Gastrocnemius medialis (tissue), 4 donors: ENCODE measurements around the gene CMKLR1. TPM values are rescaled to one million over a fixed set of nuclear protein-coding genes. Genes with fewer than 3 reads are reported as not detected.

Experiments
- ATAC-seq, 2 donors: fragments of 150-250 bp; one replicate each; pipeline ENCODE4 v1.9.1; 2016
- DNase-seq, 2 donors: peaks; one replicate each; pipeline ENCODE4 v3.0.0-alpha.2; 2019
- H3K27ac ChIP-seq, 4 donors: fragments of 200-600 bp; sonication (generic); 1 replicate in 1 of 4; 2 replicates in 3 of 4; pipeline ENCODE4 v1.5.1; 2016 to 2018; ENCODE audit warnings: mild to moderate bottlenecking in 2 of 4, moderate library complexity in 1 of 4
- H3K27me3 ChIP-seq, 3 donors: fragments of 200-600 bp; sonication (generic) in 2 of 3; 1 replicate in 1 of 3; 2 replicates in 2 of 3; pipeline versions ENCODE4 v1.5.1 to v1.6.0; 2016 to 2019; ENCODE audit warnings: mild to moderate bottlenecking in 1 of 3, moderate library complexity in 1 of 3
- H3K36me3 ChIP-seq, 2 donors: fragments of 200-600 bp; sonication (generic) in 1 of 2; one replicate each; pipeline ENCODE4 v1.5.1; 2017 to 2018
- H3K4me1 ChIP-seq, 2 donors: fragments of 200-600 bp; sonication (generic) in 1 of 2; one replicate each; pipeline ENCODE4 v1.5.1; 2016 to 2017; ENCODE audit warnings: mild to moderate bottlenecking in 2 of 2
- H3K4me3 ChIP-seq, 4 donors: fragments of 200-600 bp; sonication (generic) in 3 of 4; 1 replicate in 1 of 4; 2 replicates in 3 of 4; pipeline ENCODE4 v1.5.1; 2016 to 2019; ENCODE audit warnings: mild to moderate bottlenecking in 2 of 4
- H3K9me3 ChIP-seq, 3 donors: fragments of 200-600 bp; sonication (generic) in 2 of 3; 1 replicate in 1 of 3; 2 replicates in 2 of 3; pipeline ENCODE4 v1.5.1; 2016 to 2019
- POLR2A ChIP-seq, 2 donors: fragments of 450-650 bp; IDR thresholded peaks; one replicate each; pipeline ENCODE4 v1.6.1; 2017; ENCODE audit warnings: antibody characterized with exemption in 2 of 2, mild to moderate bottlenecking in 2 of 2, moderate library complexity in 2 of 2
- in situ Hi-C, 4 donors: fragments of 200-750 bp; cut with MboI; loops; one replicate each; pipeline versions ENCODE4 v1.15.0 to v1.8.0; 2017; ENCODE audit warnings: low sequenced_read_pairs in 4 of 4
- intact Hi-C: fragments of 100-400 bp; cut with DNase I; formaldehyde crosslinking; loops from one replicate; pipeline ENCODE4 v1.15.1; 2023; ENCODE audit warnings: low total_unique reads
- total RNA-seq, 4 donors: library from RNA; depleted of rRNA; stranded (reverse); fragments of >200 nt; gene quantifications; one replicate each; pipeline versions ENCODE4 v1.1.0 to v1.2.3, GENCODE V29; 2016
- TF ChIP-seq, protein P1 (sequence below), 5 experiments: fragments of 450-650 bp in 3 of 5; fragments of 200-600 bp in 2 of 5; sonication (generic) in 2 of 5; IDR thresholded peaks in 4 of 5; conservative IDR thresholded peaks in 1 of 5; 1 replicate in 4 of 5; 2 replicates in 1 of 5; pipeline ENCODE4 v1.5.1; 2016 to 2019; ENCODE audit warnings: antibody characterized with exemption in 5 of 5, mild to moderate bottlenecking in 3 of 5, moderate library complexity in 3 of 5

The CMKLR1 gene
- total RNA-seq, 4 donors from 2014 or later, result 2.5 to 5.6 (median 4.4) TPM

DNA sequence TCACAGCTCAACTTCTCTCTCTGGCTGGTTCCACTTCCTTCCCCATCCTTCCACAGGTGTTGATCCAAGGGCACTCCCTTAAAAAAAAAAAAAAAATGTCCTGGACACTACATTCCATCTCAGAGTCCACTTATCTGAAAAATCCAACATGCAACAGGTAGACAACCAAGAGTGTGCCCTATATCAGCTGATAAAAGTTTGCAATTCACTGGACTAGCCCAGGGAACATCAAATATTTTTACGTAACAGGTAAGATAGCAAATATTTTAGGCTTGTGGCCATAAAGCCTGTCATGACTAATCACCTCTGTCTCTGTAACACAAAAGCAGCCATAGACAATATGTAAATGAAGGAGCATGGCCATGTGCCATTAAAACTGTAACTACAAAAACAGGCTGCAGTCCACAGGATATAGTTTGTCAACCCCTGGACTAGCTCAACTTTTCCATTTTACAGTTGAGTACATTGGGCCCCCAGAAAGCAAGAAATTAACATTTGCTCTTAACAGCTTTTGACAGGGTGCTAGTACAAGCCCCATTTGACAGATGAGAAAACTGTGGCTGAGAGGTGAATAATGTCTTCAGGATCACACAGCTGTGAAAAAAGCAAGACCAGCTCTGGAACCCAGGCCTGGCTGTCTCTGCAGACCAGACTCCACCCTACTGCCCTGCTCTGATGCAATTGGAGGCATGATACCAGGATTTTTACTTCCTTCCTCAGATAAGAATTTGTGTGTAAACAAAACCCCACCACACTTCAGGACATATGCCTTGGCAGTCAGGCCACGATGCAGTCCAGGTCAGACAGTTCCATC is 68.9 kb downstream of the CMKLR1 start:
- TF ChIP-seq, protein P1, sequence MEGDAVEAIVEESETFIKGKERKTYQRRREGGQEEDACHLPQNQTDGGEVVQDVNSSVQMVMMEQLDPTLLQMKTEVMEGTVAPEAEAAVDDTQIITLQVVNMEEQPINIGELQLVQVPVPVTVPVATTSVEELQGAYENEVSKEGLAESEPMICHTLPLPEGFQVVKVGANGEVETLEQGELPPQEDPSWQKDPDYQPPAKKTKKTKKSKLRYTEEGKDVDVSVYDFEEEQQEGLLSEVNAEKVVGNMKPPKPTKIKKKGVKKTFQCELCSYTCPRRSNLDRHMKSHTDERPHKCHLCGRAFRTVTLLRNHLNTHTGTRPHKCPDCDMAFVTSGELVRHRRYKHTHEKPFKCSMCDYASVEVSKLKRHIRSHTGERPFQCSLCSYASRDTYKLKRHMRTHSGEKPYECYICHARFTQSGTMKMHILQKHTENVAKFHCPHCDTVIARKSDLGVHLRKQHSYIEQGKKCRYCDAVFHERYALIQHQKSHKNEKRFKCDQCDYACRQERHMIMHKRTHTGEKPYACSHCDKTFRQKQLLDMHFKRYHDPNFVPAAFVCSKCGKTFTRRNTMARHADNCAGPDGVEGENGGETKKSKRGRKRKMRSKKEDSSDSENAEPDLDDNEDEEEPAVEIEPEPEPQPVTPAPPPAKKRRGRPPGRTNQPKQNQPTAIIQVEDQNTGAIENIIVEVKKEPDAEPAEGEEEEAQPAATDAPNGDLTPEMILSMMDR (IDR thresholded peaks at IDR 0.05 in 4 of 5, conservative IDR thresholded peaks at IDR 0.05 in 1 of 5), result no peak
- no peak for TF ChIP-seq POLR2A (IDR thresholded peaks at IDR 0.05)

DNA sequence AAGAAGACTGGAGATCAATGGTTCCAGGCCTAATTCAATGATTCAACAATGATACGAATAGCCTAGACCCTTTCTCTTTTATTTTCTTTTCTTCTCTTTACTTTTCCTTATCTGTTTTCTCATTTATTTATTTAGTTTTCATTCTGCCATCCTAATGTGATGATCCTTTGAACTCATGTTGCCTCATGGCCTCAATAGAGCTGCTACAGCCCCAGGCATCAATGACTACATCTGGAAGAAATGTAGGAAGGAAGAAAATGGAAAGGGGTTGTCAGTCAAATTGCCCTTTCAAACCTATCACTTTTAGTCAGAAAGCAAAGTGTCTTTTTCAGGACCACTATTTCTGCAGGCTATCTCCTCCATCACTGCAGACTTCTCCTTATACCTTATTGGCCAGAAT is 69.9 kb downstream of the CMKLR1 start:
- Histone ChIP-seq H3K9me3 (no peaks in the 10 kb centered on the region), H3K27ac (no peak overlapping the region), H3K4me3 (no peak overlapping the region), H3K27me3 (peaks cover 0 to 3% (median 0%) of the 10 kb centered on the region in 3 donors), H3K4me1 (no peaks in the 10 kb centered on the region), H3K36me3 (no peaks in the 10 kb centered on the region)
- intact Hi-C loops, result no loop called here
- no peak for DNase-seq
- no peak for ATAC-seq
- TF ChIP-seq, protein P1 (IDR thresholded peaks at IDR 0.05 in 4 of 5, conservative IDR thresholded peaks at IDR 0.05 in 1 of 5), result no peak
- TF ChIP-seq POLR2A (IDR thresholded peaks at IDR 0.05), result no peak
- in situ Hi-C loops, result no loop called here

More for the DNA sequence above, 68.9 kb downstream of the CMKLR1 start:
- no peaks in the 10 kb centered on the region for H3K36me3 ChIP-seq
- intact Hi-C loops, result no loop called here
- H3K4me3 ChIP-seq, result no peak overlapping the region
- no peak for ATAC-seq
- H3K27me3 ChIP-seq, result peaks cover 0 to 3% (median 0%) of the 10 kb centered on the region in 3 donors
- no peaks in the 10 kb centered on the region for H3K4me1 ChIP-seq
- no peaks in the 10 kb centered on the region for H3K9me3 ChIP-seq
- in situ Hi-C loops, result no loop called here
- DNase-seq, result no peak
- no peak overlapping the region for H3K27ac ChIP-seq

DNA sequence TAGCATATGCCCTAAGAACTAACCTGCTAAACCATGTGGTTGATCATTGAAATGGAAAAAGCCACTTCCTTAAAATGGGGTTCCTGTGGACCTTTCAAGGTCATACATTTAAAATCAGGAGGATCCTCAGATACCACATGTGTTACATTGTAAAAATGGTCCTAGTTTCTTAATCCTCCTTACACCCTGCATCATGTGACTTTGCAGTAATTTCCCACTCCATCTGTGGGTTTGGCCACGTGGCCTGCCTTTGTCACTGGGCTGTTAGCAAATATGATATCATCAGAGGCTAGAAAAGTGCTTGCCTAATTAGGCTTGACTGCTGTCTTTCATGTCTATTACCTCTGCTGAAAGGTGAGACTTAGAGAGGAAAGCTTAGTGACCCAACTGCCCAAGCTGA is 70.7 kb downstream of the CMKLR1 start:
- ATAC-seq (no peak), DNase-seq (no peak)
- TF ChIP-seq, protein P1 (IDR thresholded peaks at IDR 0.05 in 4 of 5, conservative IDR thresholded peaks at IDR 0.05 in 1 of 5), result no peak
- no peak for TF ChIP-seq POLR2A (IDR thresholded peaks at IDR 0.05)
- no peak overlapping the region for H3K4me3 ChIP-seq
- H3K27ac ChIP-seq, result no peak overlapping the region
- intact Hi-C loops (no loop called here), in situ Hi-C loops (no loop called here)
- peaks cover 0 to 3% (median 0%) of the 10 kb centered on the region in 3 donors for H3K27me3 ChIP-seq
- H3K36me3 ChIP-seq, result no peaks in the 10 kb centered on the region
- H3K9me3 ChIP-seq, result no peaks in the 10 kb centered on the region
- no peaks in the 10 kb centered on the region for H3K4me1 ChIP-seq

DNA sequence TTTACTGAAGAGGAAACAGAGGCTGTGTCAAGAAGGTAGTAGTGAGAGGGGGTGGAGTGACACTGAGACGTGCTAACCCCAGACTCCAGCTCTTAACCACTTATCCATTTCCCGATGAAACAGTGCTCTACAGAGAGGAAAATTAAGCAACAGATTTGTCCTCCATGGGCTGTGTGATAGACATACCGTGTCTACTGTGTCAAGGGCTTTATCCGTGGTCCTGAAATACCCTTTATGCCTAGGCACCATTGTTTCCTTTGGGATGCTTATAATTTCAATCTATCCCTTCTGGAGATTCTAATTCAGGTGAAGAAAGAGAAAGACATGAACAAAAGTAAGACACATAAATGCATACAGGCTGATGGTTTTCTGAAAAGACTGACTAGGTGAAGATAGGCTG is 71.7 kb downstream of the CMKLR1 start:
- no peak for DNase-seq
- no peak for TF ChIP-seq POLR2A (IDR thresholded peaks at IDR 0.05)
- Histone ChIP-seq H3K27me3 (peaks cover 0 to 3% (median 0%) of the 10 kb centered on the region in 3 donors), H3K4me3 (no peak overlapping the region), H3K27ac (no peak overlapping the region), H3K4me1 (no peaks in the 10 kb centered on the region), H3K36me3 (no peaks in the 10 kb centered on the region), H3K9me3 (no peaks in the 10 kb centered on the region)
- in situ Hi-C loops, result no loop called here
- intact Hi-C loops, result no loop called here
- no peak for ATAC-seq

DNA sequence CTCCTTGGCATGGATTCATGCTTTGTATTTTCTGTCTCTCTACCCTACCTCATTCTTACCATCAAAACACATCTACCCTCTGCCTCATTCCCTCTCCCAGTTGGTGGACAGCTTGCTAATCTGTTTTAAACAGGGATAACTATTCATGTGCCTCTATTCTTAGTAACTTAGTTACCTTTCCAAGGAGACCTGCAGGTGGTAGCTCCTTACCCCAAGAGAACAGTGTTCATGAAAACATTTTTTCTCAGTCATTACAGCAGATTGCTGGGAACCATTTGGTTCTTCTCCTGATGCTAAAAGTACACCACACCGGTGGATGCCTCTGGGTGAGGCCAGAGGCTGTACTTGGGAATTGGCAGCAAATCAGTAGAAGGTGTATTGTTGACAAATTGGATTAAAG is 73.0 kb downstream of the CMKLR1 start:
- peaks cover 0 to 3% (median 0%) of the 10 kb centered on the region in 3 donors for H3K27me3 ChIP-seq
- ATAC-seq, result no peak
- TF ChIP-seq, protein P1 (IDR thresholded peaks at IDR 0.05 in 4 of 5, conservative IDR thresholded peaks at IDR 0.05 in 1 of 5), result no peak
- TF ChIP-seq POLR2A (IDR thresholded peaks at IDR 0.05), result no peak
- no peaks in the 10 kb centered on the region for H3K9me3 ChIP-seq
- no peak for DNase-seq
- no peak overlapping the region for H3K27ac ChIP-seq
- in situ Hi-C loops (no loop called here), intact Hi-C loops (no loop called here)
- H3K4me1 ChIP-seq, result no peaks in the 10 kb centered on the region
- no peak overlapping the region for H3K4me3 ChIP-seq
- H3K36me3 ChIP-seq, result no peaks in the 10 kb centered on the region
